ENCODE data around the gene ABCB8. TPM values are rescaled to one million over a fixed set of nuclear protein-coding genes. Genes with fewer than 3 reads are reported as not detected.
A peak's percentile ranks its signal among the peaks of the same experiment; 100 is the strongest.

Gene ABCB8
- total and polyA plus RNA-seq, 2 of the 8 experiments (the other 6 are each of a cell fraction or from before 2014, with no cell fraction given), result 17.7 to 27.0 TPM

GRCh38 chr7:151086802-151087244 lies 58.6 kb downstream of the ABCB8 start (continued):
- TF ChIP-seq RNF2 (IDR thresholded peaks at IDR 0.05; ENCODE audit: borderline replicate concordance, low read depth, low read length, missing control alignments, poor library complexity, severe bottlenecking) (peak; percentile 50), SUZ12 (IDR thresholded peaks at IDR 0.05; ENCODE audit: low read length) (no peak), USF2 (IDR thresholded peaks at IDR 0.05; ENCODE audit: low read length) (no peak), SIN3A (conservative IDR thresholded peaks at IDR 0.05 in 1 of 2, IDR thresholded peaks at IDR 0.05 in 1 of 2; ENCODE audit: low read depth in 1 of 2, low read length in 2 of 2) (0 out of 4 replicates have a peak, but pooled peaks of 1 of the 2 experiments have one; percentile 20)
